NCI-H128 (cell line): Measurements from ENCODE around the gene MTPN.

Source experiments
- DNase-seq: peaks from one replicate; lab custom pipeline; 2025; ENCODE audit not compliant: unreplicated experiment; lab: John Stamatoyannopoulos, UW

The MTPN gene

GRCh38 chr7:135958173-135958572 is 19.0 kb downstream of the MTPN start:
- no peak for DNase-seq

DNA sequence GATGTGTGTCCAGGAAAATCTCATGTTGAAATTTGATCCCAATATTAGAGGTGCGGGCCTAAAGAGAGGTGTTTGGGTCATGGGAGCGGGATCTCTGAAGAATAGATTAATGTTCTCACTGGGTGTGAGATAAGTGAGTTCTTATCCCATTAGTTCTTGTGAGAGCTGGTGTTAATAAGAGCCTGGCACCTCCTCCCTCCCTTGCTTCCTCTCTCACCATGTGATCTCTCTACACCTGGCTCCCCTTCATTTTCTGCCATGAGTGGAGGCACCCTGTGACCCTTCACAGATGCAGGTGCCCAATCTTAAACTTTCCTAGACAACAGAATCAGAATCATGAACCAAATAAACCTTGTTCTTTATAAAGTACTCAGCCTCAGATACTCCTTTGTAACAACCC is 19.5 kb downstream of the MTPN start:
- no peak for DNase-seq

GRCh38 chr7:135956393-135956792 is 20.8 kb downstream of the MTPN start:
- DNase-seq: no peak

DNA sequence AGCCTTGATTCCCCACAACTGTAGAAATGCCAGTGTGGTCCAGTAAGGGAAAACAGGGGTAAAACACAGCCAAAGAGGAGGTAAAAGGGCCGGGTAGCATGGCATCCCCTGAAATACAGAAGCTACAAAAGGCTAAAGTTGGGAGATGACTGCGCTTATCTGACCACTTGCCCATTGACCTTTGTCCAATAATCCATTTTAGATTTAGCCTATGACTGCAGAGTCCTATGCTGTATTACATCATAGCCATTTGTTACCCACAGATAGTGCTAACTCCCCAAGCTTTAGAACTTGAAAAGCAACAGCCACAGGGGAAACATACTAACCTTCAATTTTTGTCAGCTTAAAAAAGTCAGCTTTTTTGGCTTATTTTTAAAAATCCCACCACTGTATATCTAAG is 26.2 kb downstream of the MTPN start:
- DNase-seq: no peak

DNA sequence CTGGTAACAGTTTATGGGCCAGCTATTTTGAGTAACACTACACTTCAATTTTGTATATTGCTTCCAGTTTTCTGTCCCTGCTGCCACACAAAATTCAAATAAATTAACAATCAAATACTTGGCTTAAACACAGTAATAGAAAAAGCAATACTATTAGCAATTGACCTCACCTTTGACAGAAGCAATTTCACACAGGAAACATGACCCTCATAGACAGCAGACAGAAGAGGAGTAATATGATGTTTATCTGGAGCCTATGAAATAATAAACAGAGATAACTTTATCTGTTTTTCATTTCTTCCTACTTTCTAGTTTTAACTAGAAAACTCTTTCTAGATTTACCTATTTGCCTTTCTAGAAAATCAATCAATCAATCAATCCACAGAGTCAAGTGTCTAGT is 26.7 kb downstream of the MTPN start:
- no peak for DNase-seq

GRCh38 chr7:135946289-135947055 is 30.7 kb downstream of the MTPN start:
- no peak for DNase-seq

- DNase-seq: no peak
Observed at GRCh38 chr7:135944753-135945152, 32.4 kb downstream of the MTPN start.

DNA sequence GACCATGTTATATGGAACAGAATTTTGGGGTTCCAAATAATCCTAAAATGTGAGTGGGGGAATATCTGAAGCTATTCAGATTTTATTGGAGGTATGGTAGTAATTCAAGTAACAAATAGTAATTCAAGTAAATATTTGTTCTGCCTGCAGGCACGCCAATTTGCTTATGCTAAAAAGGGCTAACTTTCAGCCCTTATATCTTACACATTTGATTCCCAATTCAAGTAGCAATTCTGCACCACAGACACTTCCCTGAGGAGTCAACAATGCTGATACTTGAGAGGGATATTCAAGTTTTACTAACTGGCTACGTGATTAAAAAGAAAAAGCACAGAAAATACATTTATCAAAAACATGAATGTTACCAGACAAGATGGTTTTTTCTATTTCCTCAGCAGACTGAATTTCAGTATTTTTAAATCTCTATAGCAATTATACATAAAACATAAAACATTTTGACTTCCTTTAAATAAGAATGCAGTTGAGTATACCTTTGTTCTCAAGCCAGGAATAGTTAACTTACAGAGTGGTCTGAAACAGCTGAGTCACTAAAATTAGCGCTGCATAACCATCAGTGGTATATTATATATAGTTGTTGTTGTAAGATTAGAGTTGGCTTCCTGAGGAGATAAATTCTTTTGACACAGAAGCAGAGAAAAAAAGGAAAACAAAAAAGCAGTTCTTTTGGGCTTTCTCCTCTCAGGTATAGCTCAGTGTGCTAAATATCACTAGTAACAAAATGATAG is 33.9 kb downstream of the MTPN start:
- DNase-seq: no peak

GRCh38 chr7:135942614-135943013 is 34.5 kb downstream of the MTPN start:
- no peak for DNase-seq

- DNase-seq: no peak
Observed at GRCh38 chr7:135940077-135941075, 36.8 kb downstream of the MTPN start.

GRCh38 chr7:135939261-135939812 is 37.8 kb downstream of the MTPN start:
- DNase-seq: no peak

GRCh38 chr7:135938563-135938962 is 38.6 kb downstream of the MTPN start:
- DNase-seq: no peak

- DNase-seq: no peak
Observed at GRCh38 chr7:135938086-135938485, 39.1 kb downstream of the MTPN start.

DNA sequence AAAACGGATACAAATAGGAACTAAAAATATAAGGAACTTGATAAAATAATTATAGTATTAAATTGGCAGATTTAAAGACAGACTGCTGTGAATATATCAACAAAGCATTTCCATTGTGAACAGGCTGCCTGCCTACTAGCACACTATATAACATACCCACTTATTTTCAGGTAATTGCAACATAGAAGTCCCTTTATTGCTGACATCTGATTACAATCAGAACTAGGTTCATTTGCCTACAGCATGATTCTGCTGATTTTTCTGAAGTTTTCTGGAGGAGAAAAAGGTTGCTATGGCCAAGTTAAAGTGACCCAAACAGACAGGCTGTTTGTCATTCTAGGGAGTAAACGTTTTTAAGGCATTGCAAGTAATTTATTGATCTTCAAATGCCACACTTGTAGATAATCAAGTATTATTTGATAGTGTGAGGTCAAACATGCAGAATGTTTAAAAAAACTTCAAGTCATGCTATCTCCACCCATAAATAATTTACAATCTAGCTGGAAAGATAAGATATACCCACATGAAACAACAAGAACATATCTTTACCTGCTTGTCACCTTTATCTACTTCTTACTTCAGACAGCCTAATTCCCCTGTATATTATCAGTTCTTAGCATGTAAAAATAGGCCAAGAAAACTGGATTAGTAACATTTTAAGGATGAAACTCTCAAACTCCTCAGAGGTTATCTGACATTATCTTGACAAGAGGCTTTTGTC is 40.5 kb downstream of the MTPN start:
- DNase-seq: no peak

DNA sequence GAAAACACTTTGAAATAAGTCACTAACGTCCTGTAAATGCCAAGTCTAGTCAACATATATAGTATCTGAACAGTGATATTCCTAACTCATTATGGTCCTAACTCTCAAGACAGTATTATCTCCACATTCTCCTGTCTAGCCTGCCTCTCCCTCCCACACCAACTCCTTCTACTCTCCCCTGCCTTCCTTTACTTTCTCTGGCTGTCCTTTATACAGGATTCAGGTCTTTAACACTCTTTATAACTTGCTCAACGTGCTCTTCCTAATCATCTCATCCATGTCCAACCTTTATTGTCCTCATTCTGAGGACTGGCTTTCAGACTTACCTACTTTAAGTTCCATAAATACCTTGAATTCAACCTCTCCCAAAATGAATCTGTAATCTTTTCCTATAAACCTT is 42.5 kb downstream of the MTPN start:
- DNase-seq: no peak

- DNase-seq: no peak
Observed at GRCh38 chr7:135933509-135934188, 43.5 kb downstream of the MTPN start.

- no peak for DNase-seq
Observed at GRCh38 chr7:135932131-135932530, 45.0 kb downstream of the MTPN start.

DNA sequence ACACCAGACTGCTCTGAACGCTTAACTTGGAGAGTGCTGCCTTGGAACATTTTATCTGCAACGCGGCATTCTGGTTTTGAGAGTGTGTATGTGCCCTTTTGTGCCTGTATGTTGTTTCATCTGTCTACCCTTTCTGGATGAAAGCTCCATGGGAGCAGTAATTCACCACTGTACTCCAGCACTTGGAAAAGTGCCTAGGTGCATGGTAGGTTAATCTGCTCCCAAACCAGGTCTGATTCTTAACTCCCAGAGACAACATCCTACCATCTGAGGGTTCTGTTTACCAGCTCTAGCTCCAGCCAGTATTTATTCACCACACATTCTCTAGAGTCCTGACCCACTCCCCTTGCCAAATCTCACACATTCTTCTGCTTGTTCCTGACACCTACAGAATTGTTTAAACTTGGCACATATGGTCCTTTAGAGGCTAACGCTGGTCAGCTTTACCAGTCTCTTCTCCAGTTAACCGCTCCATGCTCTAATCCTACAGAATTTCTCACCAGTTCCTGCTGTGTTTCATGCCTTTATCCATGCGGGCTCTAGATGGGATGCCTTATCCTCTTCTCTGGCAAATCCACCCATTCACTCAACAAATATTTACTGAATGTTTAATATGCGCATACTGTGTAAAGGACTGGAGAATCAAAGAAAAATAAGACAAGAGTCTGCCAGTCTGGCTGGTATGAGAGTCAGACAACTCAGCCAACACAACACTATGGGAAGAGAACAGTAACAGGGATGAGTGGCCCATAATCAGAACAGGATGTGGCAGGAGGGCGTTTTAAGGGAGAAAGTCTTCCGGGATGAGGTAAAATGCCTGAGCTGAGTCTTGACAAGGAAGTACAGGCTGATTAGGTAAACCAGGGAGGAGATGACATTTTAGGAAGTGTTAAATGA is 46.3 kb downstream of the MTPN start:
- DNase-seq: no peak

DNA sequence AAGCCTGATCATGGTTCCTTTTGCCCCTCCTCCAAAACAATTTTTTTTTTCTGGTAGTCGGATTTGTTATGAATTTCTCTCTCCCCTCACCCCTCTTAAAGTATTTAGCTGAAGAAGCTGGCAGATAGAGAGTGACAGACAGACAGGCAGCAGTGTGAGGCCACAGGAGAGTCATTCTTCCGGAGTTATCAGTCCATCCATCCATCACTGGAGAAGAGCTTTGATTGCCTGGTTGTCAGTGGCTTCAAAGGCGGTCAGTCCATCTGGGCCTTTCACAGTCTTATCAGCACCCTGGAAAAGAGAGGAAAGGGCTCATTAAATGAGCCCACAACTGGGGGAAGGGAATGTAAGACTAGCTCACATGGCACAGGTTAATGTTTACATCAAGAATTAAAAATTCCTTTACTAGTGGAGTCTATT is 47.4 kb downstream of the MTPN start:
- DNase-seq: no peak
